GM12878 (cell line): Measurements from ENCODE around the gene UBASH3B. TPM values are rescaled to one million over a fixed set of nuclear protein-coding genes. Genes with fewer than 3 reads are reported as not detected.

Source experiments
- ATAC-seq: fragments of 200-7000 bp; cut with Tn5 transposase; 3 replicates; pipeline ENCODE4 v1.9.1; 2020; ENCODE audit warnings: mild to moderate bottlenecking, moderate library complexity
- BruUV-seq: library from RNA; stranded (reverse); fragments of 400-500 nt; replicated peaks from 2 replicates; lab custom pipeline; 2021; lab: Mats Ljungman, UMichigan
- CTCF ChIA-PET: fragments of 300-600 bp; sonication (Branson Sonifier 250); formaldehyde crosslinking; extraction: SDS; loops from one replicate; lab custom pipeline; 2021; ENCODE audit warnings: inconsistent platforms; lab: Yijun Ruan, JAX
- POLR2A ChIA-PET: fragments of 350-600 bp; formaldehyde crosslinking; extraction: SDS; loops from one replicate; lab custom pipeline; 2021; ENCODE audit warnings: inconsistent platforms; lab: Charles Lee
- RAD21 ChIA-PET: fragments of 300-600 bp; sonication (Branson Sonifier 250); formaldehyde crosslinking; loops from one replicate; lab custom pipeline; 2023; ENCODE audit warnings: antibody characterized with exemption; ENCODE audit not compliant: unreplicated experiment; lab: Charles Lee
- SMC1A ChIA-PET: fragments of 300-600 bp; sonication (Branson Sonifier 250); formaldehyde crosslinking; loops from one replicate; lab custom pipeline; 2023; ENCODE audit not compliant: unreplicated experiment, uncharacterized antibody; lab: Charles Lee
- DNase-seq: peaks from one replicate; pipeline ENCODE4 v3.0.0-alpha.2; 2011; ENCODE audit warnings: low read depth, low spot score
- FAIRE-seq: peaks from 3 replicates; lab custom pipeline; 2011; peaks lifted over from hg19 to GRCh38; lab: Jason Lieb, UNC
- H2AFZ ChIP-seq: 2 replicates; pipeline ENCODE4 v1.6.0; 2011; ENCODE audit warnings: low read depth, low read length, control low read depth; ENCODE audit not compliant: control insufficient read depth
- H3K27ac ChIP-seq: 2 replicates; pipeline ENCODE4 v1.5.1; 2011; ENCODE audit warnings: control low read depth; ENCODE audit not compliant: control insufficient read depth, insufficient read depth
- H3K27me3 ChIP-seq, 2 experiments: replicated peaks in 1 of 2; 2 replicates each; pipeline versions ENCODE4 v1.6.0 to v1.6.1; 2011; ENCODE audit warnings: low read length in 1 of 2; ENCODE audit not compliant: control insufficient read depth in 2 of 2, insufficient read depth in 2 of 2
- H3K36me3 ChIP-seq, 2 experiments: 2 replicates each; pipeline ENCODE4 v1.5.1; 2011; ENCODE audit warnings: low read length in 1 of 2; ENCODE audit not compliant: control insufficient read depth in 2 of 2, insufficient read depth in 2 of 2
- H3K4me1 ChIP-seq: 2 replicates; pipeline ENCODE4 v1.6.1; 2011; ENCODE audit warnings: mild to moderate bottlenecking, low read length, moderate library complexity, mixed read lengths; ENCODE audit not compliant: control insufficient read depth, insufficient read depth
- H3K4me2 ChIP-seq: 2 replicates; pipeline ENCODE4 v1.6.0; 2011; ENCODE audit warnings: control low read depth; ENCODE audit not compliant: control insufficient read depth, insufficient read depth
- H3K4me3 ChIP-seq: fragments of 200-600 bp; sonication (generic); 2 replicates; pipeline ENCODE4 v1.5.1; 2016
- H3K79me2 ChIP-seq: 2 replicates; pipeline ENCODE4 v1.6.0; 2011; ENCODE audit warnings: low read length; ENCODE audit not compliant: control insufficient read depth, insufficient read depth
- H3K9ac ChIP-seq: 2 replicates; pipeline ENCODE4 v1.8.0; 2011; ENCODE audit warnings: low read length, control low read depth, mixed read lengths; ENCODE audit not compliant: control insufficient read depth, insufficient read depth
- H3K9me3 ChIP-seq: replicated peaks from 3 replicates; pipeline ENCODE4 v1.5.1; 2011; ENCODE audit warnings: mild to moderate bottlenecking, low read length; ENCODE audit not compliant: control insufficient read depth, insufficient read depth
- H4K20me1 ChIP-seq: 2 replicates; pipeline ENCODE4 v1.6.0; 2011; ENCODE audit not compliant: control insufficient read depth, insufficient read depth
- FOXM1 ChIP-seq: IDR thresholded peaks from 2 replicates; pipeline ENCODE4 v1.6.1; 2012; ENCODE audit warnings: low read depth, mild to moderate bottlenecking, inconsistent platforms, low read length, moderate library complexity
- GABPA ChIP-seq: IDR thresholded peaks from 2 replicates; pipeline ENCODE4 v1.6.1; 2014; ENCODE audit warnings: antibody characterized with exemption, low read depth, mild to moderate bottlenecking, inconsistent platforms
- GATAD2B ChIP-seq: fragments of 450-650 bp; conservative IDR thresholded peaks from 2 replicates; pipeline ENCODE4 v1.6.1; 2017; ENCODE audit warnings: low read depth, mild to moderate bottlenecking, moderate library complexity
- MXI1 ChIP-seq: fragments of 150-350 bp; IDR thresholded peaks from 2 replicates; pipeline ENCODE4 v1.6.1; 2011; ENCODE audit warnings: low read depth, mild to moderate bottlenecking, inconsistent platforms, low read length, improper control_type of control experiment
- NFYA ChIP-seq: IDR thresholded peaks from 2 replicates; pipeline ENCODE4 v1.6.1; 2011; ENCODE audit warnings: low read depth, mild to moderate bottlenecking, low read length, improper control_type of control experiment, borderline replicate concordance
- POLR2AphosphoS5 ChIP-seq: IDR thresholded peaks from 2 replicates; pipeline ENCODE4 v1.6.1; 2011; ENCODE audit warnings: mild to moderate bottlenecking, low read length, inconsistent platforms
- RAD51 ChIP-seq: fragments of 450-650 bp; IDR thresholded peaks from 2 replicates; pipeline ENCODE4 v1.6.1; 2016; ENCODE audit warnings: moderate library complexity, mild to moderate bottlenecking, inconsistent platforms
- SREBF1 ChIP-seq: IDR thresholded peaks from 2 replicates; pipeline ENCODE4 v1.6.1; 2012; ENCODE audit warnings: mild to moderate bottlenecking, low read length
- TAF1 ChIP-seq: IDR thresholded peaks from 2 replicates; pipeline ENCODE4 v1.6.1; 2011; ENCODE audit warnings: mild to moderate bottlenecking, low read depth, low read length, borderline replicate concordance
- USF2 ChIP-seq: IDR thresholded peaks from 2 replicates; pipeline ENCODE4 v1.6.1; 2011; ENCODE audit warnings: low read depth, low read length, improper control_type of control experiment, borderline replicate concordance
- WRNIP1 ChIP-seq: IDR thresholded peaks from 2 replicates; pipeline ENCODE4 v1.6.1; 2011; ENCODE audit warnings: low read depth, low read length, improper control_type of control experiment, borderline replicate concordance
- YY1 ChIP-seq: IDR thresholded peaks from 2 replicates; pipeline ENCODE4 v1.6.1; 2011; ENCODE audit warnings: low read depth, mild to moderate bottlenecking, low read length
- ZNF207 ChIP-seq: fragments of 450-650 bp; IDR thresholded peaks from 2 replicates; pipeline ENCODE4 v1.6.1; 2014; ENCODE audit warnings: antibody characterized with exemption, mild to moderate bottlenecking, borderline replicate concordance
- WGBS: methylation state at CpG from one replicate; pipeline ENCODE4 v1.1.6; 2016; ENCODE audit warnings: low lambda C conversion rate; ENCODE audit not compliant: insufficient replicate concordance, insufficient coverage; ENCODE audit errors: missing lambda C conversion rate; 5-methylcytosine and 5-hydroxymethylcytosine counted together
- in situ Hi-C: fragments of 300-500 bp; cut with MboI; formaldehyde crosslinking; loops from 9 replicates; pipeline ENCODE4 v1.14.3; 2018; ENCODE audit warnings: mixed read lengths
- intact Hi-C: fragments of 100-400 bp; cut with micrococcal nuclease; formaldehyde crosslinking; loops from one replicate; pipeline ENCODE4 v1.14.2; 2022; ENCODE audit not compliant: unreplicated experiment
- polyA plus RNA-seq, 11 experiments: library from polyadenylated mRNA; depleted of rRNA in 4 of 11; unstranded in 6 of 11; stranded (reverse) in 5 of 11; fragments of >200 nt; fragmentation: Nextera tagmentation in 4 of 11; fragmentation: Illumina TruSeq in 1 of 11; extraction: Ambion mirVana in 4 of 11; extraction: Trizol in 1 of 11; gene quantifications; 1 replicate in 1 of 11; 2 replicates in 10 of 11; pipeline versions ENCODE4 v1.2.1 to v1.2.3, GENCODE V29; 2011 to 2016; ENCODE audit warnings: inconsistent platforms in 2 of 11, missing spikeins in 2 of 11, low read depth in 1 of 11
- total RNA-seq, 4 experiments: library from RNA; depleted of rRNA in 3 of 4; stranded (reverse); fragments of >200 nt in 3 of 4; fragmentation: Illumina TruSeq in 1 of 4; extraction: Trizol in 1 of 4; gene quantifications; 2 replicates each; pipeline versions ENCODE4 v1.2.1 to v1.2.3, GENCODE V29; 2013 to 2021

The UBASH3B gene
- total and polyA plus RNA-seq, 10 of the 15 experiments (the other 5 are each of a cell fraction or from before 2014, with no cell fraction given), result 0.18 to 3.3 (median 0.57) TPM

DNA sequence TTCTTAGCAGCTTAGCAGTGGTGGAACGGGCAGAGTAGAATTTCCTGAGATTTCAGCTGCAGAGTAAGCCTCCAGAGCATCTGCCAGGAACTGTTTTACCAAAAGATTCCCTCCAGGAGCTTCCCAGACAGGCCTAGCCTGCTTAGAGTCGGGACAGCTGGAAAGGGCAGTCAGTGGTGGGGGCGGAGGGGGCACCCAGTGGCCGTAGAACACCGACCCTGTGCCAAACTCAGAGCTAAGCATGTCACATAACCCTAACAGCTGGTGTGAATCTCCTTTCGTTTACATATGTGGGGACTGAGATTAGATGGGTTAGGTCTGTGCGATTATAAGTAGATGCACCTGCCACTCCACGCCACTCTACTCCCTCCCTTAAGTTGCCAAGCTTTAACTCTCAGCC, 102.8 kb downstream of the UBASH3B start (continued):
- TF ChIP-seq USF2 (no peak), ZNF207 (no peak), YY1 (no peak), SREBF1 (no peak), GATAD2B (no peak), WRNIP1 (no peak), FOXM1 (no peak), TAF1 (no peak), RAD51 (no peak), NFYA (no peak), GABPA (no peak)
- TF ChIP-seq, all 136 proteins: peak for 0

DNA sequence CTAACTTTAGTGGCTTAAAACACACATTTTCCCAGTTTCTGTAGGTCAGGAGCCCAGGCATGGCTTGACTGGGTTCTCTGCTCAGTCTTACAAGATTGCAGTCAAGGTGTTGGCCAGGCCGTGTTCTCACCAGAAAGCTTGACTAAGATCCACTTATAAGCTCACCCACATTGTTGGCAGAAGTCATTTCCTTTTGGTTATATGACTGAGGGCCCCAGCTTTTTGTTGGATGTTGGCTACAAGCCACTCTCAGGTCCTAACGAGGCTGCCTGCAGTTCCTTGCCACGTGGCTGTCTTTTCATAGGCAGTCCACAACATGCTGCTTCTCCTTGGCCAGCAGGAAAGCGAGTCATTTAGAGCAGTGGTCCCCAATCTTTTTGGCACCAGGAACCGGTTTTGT, 103.5 kb downstream of the UBASH3B start:
- 0 out of 2 replicates have a peak, but pooled peaks cover 3% of the 10 kb centered on the region for H3K4me1 ChIP-seq
- POLR2A ChIA-PET, result no interaction called here
- ATAC-seq (no peak), FAIRE-seq (no peak), DNase-seq (no peak)
- TF ChIP-seq POLR2AphosphoS5 (no peak), MXI1 (no peak)
- in situ Hi-C loops, result no loop called here
- H3K79me2 ChIP-seq, result no peaks in the 10 kb centered on the region
- H3K36me3 ChIP-seq, result no peaks in the 10 kb centered on the region
- H3K9me3 ChIP-seq, result no peaks in the 10 kb centered on the region
- no peak overlapping the region for H3K4me3 ChIP-seq
- no peak overlapping the region for H2AFZ ChIP-seq
- no peak overlapping the region for H3K27ac ChIP-seq
- CTCF ChIA-PET, result interaction anchor here (0.6 to 2.3 kb wide), 9 partner anchors 21 to 268 kb away, joined by 3 to 8 read pairs (median 3); no protein-coding TSS in a partner anchor
- no TSS peak for BruUV-seq
- no peaks in the 10 kb centered on the region for H4K20me1 ChIP-seq
- intact Hi-C loops, result no loop called here
- H3K27me3 ChIP-seq, result no peaks in the 10 kb centered on the region; a peak in 2 of 4 replicates
- RAD21 ChIA-PET, result interaction anchor here (0.6 to 0.8 kb wide), 2 partner anchors 10 to 179 kb away, joined by 3 read pairs; no protein-coding TSS in a partner anchor
- WGBS, result 6% methylated on average over 5 of the region's 5 CpGs
- SMC1A ChIA-PET, result interaction anchor here (0.7 to 1.9 kb wide), 5 partner anchors 13 to 131 kb away, joined by 3 to 5 read pairs (median 3); no protein-coding TSS in a partner anchor
- no peak overlapping the region for H3K9ac ChIP-seq
- H3K4me2 ChIP-seq, result no peak overlapping the region
